GM12874 (cell line): ENCODE results near the gene CD81.

Source experiments
- CTCF ChIP-seq: IDR thresholded peaks from 2 replicates; pipeline ENCODE4 v1.5.1; 2011; ENCODE audit warnings: low read depth, mild to moderate bottlenecking, control low read depth, low read length, moderate library complexity; ENCODE audit not compliant: insufficient read depth

CD81 gene

DNA sequence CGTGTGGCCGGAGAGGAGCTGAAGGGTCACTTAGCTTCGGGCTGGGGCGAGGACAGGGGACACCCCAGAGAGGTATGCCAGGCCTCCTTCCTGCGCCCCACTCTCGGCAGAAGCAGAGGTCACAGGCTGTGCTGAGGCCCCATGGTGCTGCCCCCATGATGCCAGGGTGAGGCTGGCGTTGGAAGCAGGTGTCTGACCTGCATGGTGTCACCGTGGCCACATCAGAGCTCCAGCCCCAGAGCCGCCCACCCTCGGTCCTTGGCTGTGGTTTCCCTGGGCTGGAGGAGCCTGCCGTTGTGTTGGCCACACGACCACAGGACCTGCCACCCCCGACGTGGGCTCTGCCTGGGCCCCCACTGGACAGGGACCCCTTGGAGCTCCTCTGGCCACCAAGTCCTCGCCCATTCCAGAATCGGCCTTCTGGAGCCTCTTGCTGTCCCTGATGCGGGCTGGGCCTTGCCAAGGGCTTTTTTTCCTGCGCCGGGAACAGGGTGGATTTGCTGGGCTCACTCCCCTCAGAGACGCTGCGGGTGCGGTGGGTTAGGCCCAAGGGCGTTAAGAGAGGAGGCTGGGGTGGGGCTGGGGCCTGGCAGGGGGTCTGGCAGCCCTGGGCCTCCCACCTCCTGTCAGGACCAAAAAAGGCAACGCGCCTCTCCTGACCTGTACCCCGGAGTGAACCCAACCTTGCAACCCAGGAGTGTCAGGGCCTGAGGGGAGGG is 15.3 kb downstream of the CD81 start:
- no peak for TF ChIP-seq CTCF

DNA sequence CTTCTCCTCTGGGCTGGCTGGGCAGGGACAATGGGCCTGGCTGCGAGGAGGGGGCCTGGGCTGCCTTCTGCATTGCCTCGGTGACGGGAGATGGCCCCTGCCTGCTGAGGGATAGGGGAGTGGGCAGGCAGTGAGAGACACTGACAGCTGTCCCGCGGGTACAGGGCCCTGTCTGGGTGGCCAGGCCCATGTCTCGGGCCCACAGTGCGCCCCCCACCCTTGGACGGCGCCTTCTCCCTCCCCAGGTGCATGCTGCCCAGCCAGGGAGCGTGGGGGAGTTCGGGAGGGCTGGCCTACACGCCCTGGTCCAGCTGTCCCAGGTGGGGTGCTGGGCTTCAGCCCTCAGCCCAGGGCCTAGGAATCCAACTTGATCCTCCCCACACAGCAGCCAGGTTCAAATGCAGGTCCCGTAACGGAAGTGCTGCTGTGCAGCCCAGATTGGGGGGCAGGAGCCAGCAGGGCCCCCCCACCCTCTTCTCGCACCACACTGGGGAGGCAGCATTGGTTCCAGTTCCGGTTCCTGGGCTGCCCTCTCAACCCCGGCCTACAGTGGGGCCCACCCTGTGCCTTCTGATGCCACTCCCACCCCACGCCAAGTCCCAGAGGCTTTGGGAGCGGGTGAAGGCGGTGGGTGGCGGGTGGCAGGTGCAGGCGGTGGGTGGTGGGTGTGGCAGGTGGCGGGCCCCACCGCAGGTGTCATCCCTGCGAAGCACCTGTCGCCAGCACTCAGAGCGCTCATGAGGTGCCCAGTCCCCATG is 16.2 kb downstream of the CD81 start:
- TF ChIP-seq CTCF, result no peak

- peak; percentile 18; the same call in 1 of the 2 replicates for TF ChIP-seq CTCF
Measured at GRCh38 chr11:2393941-2394817, 17.1 kb downstream of the CD81 start.

DNA sequence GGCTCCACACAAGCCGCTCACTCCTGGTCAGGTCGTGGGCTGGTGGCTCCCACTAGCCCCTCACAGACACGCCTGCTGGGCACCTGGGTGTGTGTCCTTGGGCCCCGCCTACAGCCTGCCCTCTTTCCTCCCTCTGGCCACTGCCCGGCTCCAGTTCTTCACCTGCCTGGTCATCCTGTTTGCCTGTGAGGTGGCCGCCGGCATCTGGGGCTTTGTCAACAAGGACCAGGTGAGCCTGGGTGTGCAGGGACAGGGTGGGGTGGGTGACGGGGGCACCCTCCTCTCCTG is 17.7 kb downstream of the CD81 start:
- no peak for TF ChIP-seq CTCF

- no peak for TF ChIP-seq CTCF
Measured at GRCh38 chr11:2395211-2395730, 18.2 kb downstream of the CD81 start.

DNA sequence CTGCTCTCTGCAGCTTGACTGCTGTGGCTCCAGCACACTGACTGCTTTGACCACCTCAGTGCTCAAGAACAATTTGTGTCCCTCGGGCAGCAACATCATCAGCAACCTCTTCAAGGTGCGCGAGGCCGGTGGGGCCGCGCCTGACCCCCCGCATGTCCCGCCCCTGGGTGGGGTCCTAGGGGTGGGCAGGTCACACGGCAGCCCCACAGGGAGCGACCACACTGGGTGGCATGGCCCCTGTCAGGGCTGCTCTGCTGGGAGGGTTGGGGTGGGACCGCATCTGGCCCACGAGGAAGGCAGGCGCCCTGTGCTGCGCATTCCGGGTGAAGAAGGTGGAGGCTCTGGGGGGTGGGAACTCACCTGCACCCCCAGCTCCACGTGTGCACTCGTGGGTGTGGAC is 18.7 kb downstream of the CD81 start:
- TF ChIP-seq CTCF, result no peak

DNA sequence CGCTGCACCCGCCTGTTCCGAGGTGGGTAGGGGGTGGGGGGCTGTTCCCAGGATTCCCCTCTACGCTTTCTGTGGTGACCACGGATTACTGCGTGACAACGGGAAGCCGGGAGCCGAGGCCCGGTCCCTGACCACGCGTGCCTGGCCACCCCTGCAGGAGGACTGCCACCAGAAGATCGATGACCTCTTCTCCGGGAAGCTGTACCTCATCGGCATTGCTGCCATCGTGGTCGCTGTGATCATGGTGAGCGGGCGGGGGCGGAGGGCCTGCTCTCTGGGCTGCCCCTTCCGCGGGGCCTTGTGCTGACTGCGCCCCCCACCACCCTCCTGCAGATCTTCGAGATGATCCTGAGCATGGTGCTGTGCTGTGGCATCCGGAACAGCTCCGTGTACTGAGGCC is 19.4 kb downstream of the CD81 start:
- TF ChIP-seq CTCF, result no peak
